ENCODE data around the gene DSCAML1.

DNA sequence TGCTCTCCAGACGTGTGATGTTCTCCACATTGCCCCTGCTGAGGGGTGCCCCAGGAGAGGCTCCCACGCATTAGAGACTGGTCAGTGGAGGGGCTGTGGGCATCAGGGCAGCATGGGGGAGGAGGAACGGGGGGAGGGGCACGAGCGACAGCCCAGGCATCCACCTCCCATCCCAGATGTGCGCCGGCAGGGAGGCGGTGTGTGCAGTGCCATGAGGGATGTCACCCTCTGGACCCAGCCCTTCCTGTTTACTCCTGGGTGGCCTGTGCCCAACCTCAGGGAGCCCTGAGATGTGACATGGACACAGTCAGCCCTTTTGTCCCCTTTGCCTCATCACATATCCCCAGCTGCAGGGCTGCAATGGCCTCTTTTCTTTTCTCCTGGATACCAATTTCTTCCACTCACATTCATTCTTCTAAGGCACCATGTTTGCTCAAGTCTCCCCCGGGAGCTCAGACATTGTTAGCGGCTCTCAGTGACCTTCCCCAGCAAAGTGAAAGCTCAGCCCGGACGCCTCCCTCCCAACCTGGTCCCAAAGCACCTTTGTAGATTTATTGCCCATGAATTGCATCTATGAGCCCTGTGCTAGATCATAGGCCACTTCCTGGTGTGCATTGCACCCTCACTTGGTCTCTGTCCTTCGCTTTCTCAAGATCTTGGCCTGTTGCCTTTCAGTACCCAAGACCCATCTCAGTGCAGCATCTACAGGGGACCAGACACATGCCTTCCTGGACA, 318.7 kb downstream of the DSCAML1 start:
- TF ChIP-seq, protein P1, sequence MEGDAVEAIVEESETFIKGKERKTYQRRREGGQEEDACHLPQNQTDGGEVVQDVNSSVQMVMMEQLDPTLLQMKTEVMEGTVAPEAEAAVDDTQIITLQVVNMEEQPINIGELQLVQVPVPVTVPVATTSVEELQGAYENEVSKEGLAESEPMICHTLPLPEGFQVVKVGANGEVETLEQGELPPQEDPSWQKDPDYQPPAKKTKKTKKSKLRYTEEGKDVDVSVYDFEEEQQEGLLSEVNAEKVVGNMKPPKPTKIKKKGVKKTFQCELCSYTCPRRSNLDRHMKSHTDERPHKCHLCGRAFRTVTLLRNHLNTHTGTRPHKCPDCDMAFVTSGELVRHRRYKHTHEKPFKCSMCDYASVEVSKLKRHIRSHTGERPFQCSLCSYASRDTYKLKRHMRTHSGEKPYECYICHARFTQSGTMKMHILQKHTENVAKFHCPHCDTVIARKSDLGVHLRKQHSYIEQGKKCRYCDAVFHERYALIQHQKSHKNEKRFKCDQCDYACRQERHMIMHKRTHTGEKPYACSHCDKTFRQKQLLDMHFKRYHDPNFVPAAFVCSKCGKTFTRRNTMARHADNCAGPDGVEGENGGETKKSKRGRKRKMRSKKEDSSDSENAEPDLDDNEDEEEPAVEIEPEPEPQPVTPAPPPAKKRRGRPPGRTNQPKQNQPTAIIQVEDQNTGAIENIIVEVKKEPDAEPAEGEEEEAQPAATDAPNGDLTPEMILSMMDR (IDR thresholded peaks at IDR 0.05 in 2 of 3, conservative IDR thresholded peaks at IDR 0.05 in 1 of 3; ENCODE audit: insufficient read depth in 2 of 3, low read depth in 1 of 3, low read length in 3 of 3): no peak
- TF ChIP-seq HOXB6 (CRISPR knock-in tag; IDR thresholded peaks at IDR 0.05; ENCODE audit: borderline replicate concordance) (no peak), RBM14 (IDR thresholded peaks at IDR 0.05; ENCODE audit: borderline replicate concordance, insufficient read depth, low read depth, low read length) (no peak), HNRNPK (IDR thresholded peaks at IDR 0.05; ENCODE audit: low read depth, low read length, poor library complexity, severe bottlenecking) (no peak), SRF (CRISPR knock-in tag; IDR thresholded peaks at IDR 0.05) (no peak), ZNF121 (CRISPR knock-in tag; conservative IDR thresholded peaks at IDR 0.05) (no peak), ARID1B (IDR thresholded peaks at IDR 0.05) (no peak), SP1 (CRISPR knock-in tag; IDR thresholded peaks at IDR 0.05) (no peak), NR3C1 (CRISPR knock-in tag; IDR thresholded peaks at IDR 0.05) (no peak), SETDB1 (IDR thresholded peaks at IDR 0.05; ENCODE audit: low read length) (no peak), FOS (IDR thresholded peaks at IDR 0.05; ENCODE audit: extremely low read depth, insufficient read length) (no peak)
- TF ChIP-seq, protein P2, sequence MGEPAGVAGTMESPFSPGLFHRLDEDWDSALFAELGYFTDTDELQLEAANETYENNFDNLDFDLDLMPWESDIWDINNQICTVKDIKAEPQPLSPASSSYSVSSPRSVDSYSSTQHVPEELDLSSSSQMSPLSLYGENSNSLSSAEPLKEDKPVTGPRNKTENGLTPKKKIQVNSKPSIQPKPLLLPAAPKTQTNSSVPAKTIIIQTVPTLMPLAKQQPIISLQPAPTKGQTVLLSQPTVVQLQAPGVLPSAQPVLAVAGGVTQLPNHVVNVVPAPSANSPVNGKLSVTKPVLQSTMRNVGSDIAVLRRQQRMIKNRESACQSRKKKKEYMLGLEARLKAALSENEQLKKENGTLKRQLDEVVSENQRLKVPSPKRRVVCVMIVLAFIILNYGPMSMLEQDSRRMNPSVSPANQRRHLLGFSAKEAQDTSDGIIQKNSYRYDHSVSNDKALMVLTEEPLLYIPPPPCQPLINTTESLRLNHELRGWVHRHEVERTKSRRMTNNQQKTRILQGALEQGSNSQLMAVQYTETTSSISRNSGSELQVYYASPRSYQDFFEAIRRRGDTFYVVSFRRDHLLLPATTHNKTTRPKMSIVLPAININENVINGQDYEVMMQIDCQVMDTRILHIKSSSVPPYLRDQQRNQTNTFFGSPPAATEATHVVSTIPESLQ (CRISPR knock-in tag; IDR thresholded peaks at IDR 0.05): no peak
- TF ChIP-seq, protein P3, sequence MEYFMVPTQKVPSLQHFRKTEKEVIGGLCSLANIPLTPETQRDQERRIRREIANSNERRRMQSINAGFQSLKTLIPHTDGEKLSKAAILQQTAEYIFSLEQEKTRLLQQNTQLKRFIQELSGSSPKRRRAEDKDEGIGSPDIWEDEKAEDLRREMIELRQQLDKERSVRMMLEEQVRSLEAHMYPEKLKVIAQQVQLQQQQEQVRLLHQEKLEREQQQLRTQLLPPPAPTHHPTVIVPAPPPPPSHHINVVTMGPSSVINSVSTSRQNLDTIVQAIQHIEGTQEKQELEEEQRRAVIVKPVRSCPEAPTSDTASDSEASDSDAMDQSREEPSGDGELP (CRISPR knock-in tag; IDR thresholded peaks at IDR 0.05; ENCODE audit: borderline replicate concordance): no peak

All from K562 (cell line).